Fibroblast of lung (primary cell): ENCODE data around the gene CT55. TPM values are rescaled to one million over a fixed set of nuclear protein-coding genes. Genes with fewer than 3 reads are reported as not detected.
"Not testable (repeated sequence)": the region's sequence is repeated elsewhere in the genome, so short reads cannot be mapped to it uniquely, and the experiment has no call there.

ENCODE experiments used
- DNase-seq, 2 donors: peaks; one replicate each; pipeline versions ENCODE4 v3.0.0 to v3.0.0-alpha.2; 2010; ENCODE audit warnings: low read depth in 2 of 2
- H2AFZ ChIP-seq: 2 replicates; pipeline ENCODE4 v1.5.1; 2012; ENCODE audit warnings: low read length, control low read depth, inconsistent platforms
- H3K27ac ChIP-seq: 2 replicates; pipeline ENCODE4 v1.5.1; 2011; ENCODE audit warnings: low read length, control low read depth; ENCODE audit not compliant: insufficient read depth
- H3K27me3 ChIP-seq: 2 replicates; pipeline ENCODE4 v1.5.1; 2011; ENCODE audit warnings: mild to moderate bottlenecking, low read length; ENCODE audit not compliant: control insufficient read depth, insufficient read depth
- H3K36me3 ChIP-seq: 2 replicates; pipeline ENCODE4 v1.5.1; 2011; ENCODE audit warnings: low read length; ENCODE audit not compliant: control insufficient read depth, insufficient read depth
- H3K4me1 ChIP-seq: 2 replicates; pipeline ENCODE4 v1.5.1; 2011; ENCODE audit warnings: low read length; ENCODE audit not compliant: control insufficient read depth, insufficient read depth; ENCODE audit errors: extremely low read depth
- H3K4me2 ChIP-seq: 2 replicates; pipeline ENCODE4 v1.5.1; 2011; ENCODE audit warnings: low read length, control low read depth; ENCODE audit not compliant: insufficient read depth; ENCODE audit errors: extremely low read depth
- H3K4me3 ChIP-seq, 4 experiments: fragments of 200-600 bp in 1 of 4; sonication (generic) in 1 of 4; replicated peaks in 1 of 4; 2 replicates each; pipeline ENCODE4 v1.5.1; 2011 to 2016; ENCODE audit warnings: low read length in 4 of 4, low read depth in 3 of 4, mild to moderate bottlenecking in 3 of 4, control low read depth in 2 of 4, inconsistent platforms in 1 of 4, mixed read lengths in 1 of 4; ENCODE audit not compliant: insufficient read depth in 1 of 4; ENCODE audit errors: control extremely low read depth in 1 of 4
- H3K79me2 ChIP-seq: 2 replicates; pipeline ENCODE4 v1.5.1; 2012; ENCODE audit warnings: mild to moderate bottlenecking, low read length, inconsistent platforms; ENCODE audit not compliant: control insufficient read depth, insufficient read depth
- H3K9ac ChIP-seq: 2 replicates; pipeline ENCODE4 v1.5.1; 2011; ENCODE audit warnings: mild to moderate bottlenecking, low read length, control low read depth; ENCODE audit not compliant: insufficient read depth
- H3K9me3 ChIP-seq: 2 replicates; pipeline ENCODE4 v1.5.1; 2012; ENCODE audit warnings: low read depth, low read length; ENCODE audit not compliant: control insufficient read depth, insufficient read depth
- H4K20me1 ChIP-seq: 2 replicates; pipeline ENCODE4 v1.5.1; 2011; ENCODE audit warnings: low read length; ENCODE audit not compliant: control insufficient read depth, insufficient read depth; ENCODE audit errors: extremely low read depth
- EZH2 ChIP-seq: IDR thresholded peaks from 2 replicates; pipeline ENCODE4 v1.5.1; 2012; ENCODE audit warnings: low read length, control low read depth, mild to moderate bottlenecking; ENCODE audit errors: missing control alignments
- polyA plus RNA-seq, 2 donors: library from polyadenylated mRNA; depleted of rRNA in 1 of 2; stranded (reverse) in 1 of 2; unstranded in 1 of 2; fragments of >200 nt; gene quantifications; 2 replicates each; pipeline ENCODE4 v1.2.1, GENCODE V29; 2011 to 2012; ENCODE audit warnings: missing spikeins in 1 of 2
- total RNA-seq: library from RNA; depleted of rRNA; stranded (reverse); fragments of >200 nt; gene quantifications from 2 replicates; pipeline ENCODE4 v1.2.1, GENCODE V29; 2014
- TF ChIP-seq, protein P1 (sequence below), 2 donors: IDR thresholded peaks in 1 of 2; conservative IDR thresholded peaks in 1 of 2; 1 replicate in 1 of 2; 2 replicates in 1 of 2; pipeline ENCODE4 v1.5.1; 2011 to 2012; ENCODE audit warnings: low read length in 2 of 2, control low read depth in 1 of 2, inconsistent platforms in 1 of 2, low read depth in 1 of 2, mild to moderate bottlenecking in 1 of 2

Gene CT55
- total and polyA plus RNA-seq, 2 donors (not counting 1 experiment from before 2014, with no cell fraction given): not detected

DNA sequence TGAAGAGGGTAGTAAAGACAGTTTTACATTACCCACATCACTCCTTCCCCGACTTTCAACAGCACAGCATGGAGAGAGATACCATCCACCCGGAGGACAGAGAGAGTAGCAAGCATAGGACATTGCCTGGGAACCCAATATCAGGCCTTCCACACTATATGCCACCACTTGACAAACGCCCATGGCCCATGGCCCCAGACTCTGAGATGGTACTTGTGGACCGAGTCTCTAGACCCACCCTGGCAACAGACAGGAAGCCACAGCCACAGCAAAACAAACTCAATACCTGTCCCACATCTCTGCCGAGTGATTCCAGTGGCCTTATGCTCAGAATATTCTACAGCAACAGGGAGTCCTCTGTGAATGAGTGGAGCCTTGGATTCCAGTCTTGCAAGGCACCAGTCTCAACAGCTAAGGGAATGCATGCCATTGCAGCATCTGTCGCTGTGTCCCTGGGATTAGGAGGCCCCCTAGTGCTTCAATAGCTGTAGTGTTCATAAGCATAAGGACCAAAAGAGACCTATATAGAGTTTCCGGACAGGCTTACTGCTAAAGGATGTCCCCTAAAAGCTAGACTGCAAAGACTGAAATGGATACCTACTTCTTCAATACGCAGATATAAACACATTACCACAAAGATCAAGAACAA is 14.7 kb upstream of the CT55 start:
- Histone ChIP-seq H3K79me2 (no peaks in the 10 kb centered on the region), H4K20me1 (no peaks in the 10 kb centered on the region), H3K4me2 (no peak overlapping the region), H3K4me3 (no peak overlapping the region), H3K4me1 (no peaks in the 10 kb centered on the region), H2AFZ (no peak overlapping the region), H3K27ac (no peak overlapping the region), H3K27me3 (no peaks in the 10 kb centered on the region), H3K9ac (no peak overlapping the region), H3K36me3 (no peaks in the 10 kb centered on the region), H3K9me3 (no peaks in the 10 kb centered on the region)
- TF ChIP-seq, protein P1, sequence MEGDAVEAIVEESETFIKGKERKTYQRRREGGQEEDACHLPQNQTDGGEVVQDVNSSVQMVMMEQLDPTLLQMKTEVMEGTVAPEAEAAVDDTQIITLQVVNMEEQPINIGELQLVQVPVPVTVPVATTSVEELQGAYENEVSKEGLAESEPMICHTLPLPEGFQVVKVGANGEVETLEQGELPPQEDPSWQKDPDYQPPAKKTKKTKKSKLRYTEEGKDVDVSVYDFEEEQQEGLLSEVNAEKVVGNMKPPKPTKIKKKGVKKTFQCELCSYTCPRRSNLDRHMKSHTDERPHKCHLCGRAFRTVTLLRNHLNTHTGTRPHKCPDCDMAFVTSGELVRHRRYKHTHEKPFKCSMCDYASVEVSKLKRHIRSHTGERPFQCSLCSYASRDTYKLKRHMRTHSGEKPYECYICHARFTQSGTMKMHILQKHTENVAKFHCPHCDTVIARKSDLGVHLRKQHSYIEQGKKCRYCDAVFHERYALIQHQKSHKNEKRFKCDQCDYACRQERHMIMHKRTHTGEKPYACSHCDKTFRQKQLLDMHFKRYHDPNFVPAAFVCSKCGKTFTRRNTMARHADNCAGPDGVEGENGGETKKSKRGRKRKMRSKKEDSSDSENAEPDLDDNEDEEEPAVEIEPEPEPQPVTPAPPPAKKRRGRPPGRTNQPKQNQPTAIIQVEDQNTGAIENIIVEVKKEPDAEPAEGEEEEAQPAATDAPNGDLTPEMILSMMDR (conservative IDR thresholded peaks at IDR 0.05 in 1 of 2, IDR thresholded peaks at IDR 0.05 in 1 of 2; ENCODE audit: low read depth in 1 of 2, low read length in 2 of 2): peak; percentile 43 to 63
- no peak for TF ChIP-seq EZH2
- peak; percentile 35 to 69 for DNase-seq

DNA sequence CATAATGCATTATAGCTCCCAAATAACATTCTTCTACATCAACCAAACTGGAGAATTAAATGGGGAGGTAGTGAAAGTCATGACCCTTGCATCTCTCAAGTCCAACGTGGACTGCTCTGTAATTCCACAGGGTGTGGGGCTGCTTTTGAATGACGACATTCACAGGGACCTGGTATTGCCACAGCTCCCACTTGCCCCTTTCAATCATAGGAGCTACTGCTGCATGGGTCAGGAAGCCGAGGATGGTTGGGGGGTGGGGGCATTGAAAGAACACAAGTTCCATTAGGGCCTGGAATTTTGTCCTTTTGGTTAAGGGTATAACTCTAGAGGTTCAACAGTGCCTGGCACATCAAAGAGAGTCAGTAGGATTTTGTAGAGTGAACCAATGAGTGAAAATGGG is 7.4 kb upstream of the CT55 start:
- Histone ChIP-seq H3K9me3 (no peaks in the 10 kb centered on the region), H3K27ac (no peak overlapping the region), H2AFZ (no peak overlapping the region), H3K4me1 (no peaks in the 10 kb centered on the region), H3K36me3 (no peaks in the 10 kb centered on the region), H3K4me2 (no peak overlapping the region), H3K27me3 (no peaks in the 10 kb centered on the region), H4K20me1 (no peaks in the 10 kb centered on the region), H3K79me2 (no peaks in the 10 kb centered on the region), H3K4me3 (no peak overlapping the region), H3K9ac (no peak overlapping the region)
- TF ChIP-seq, protein P1 (conservative IDR thresholded peaks at IDR 0.05 in 1 of 2, IDR thresholded peaks at IDR 0.05 in 1 of 2; ENCODE audit: low read depth in 1 of 2, low read length in 2 of 2): no peak
- TF ChIP-seq EZH2: no peak
- DNase-seq: no peak

- Histone ChIP-seq H3K4me2 (no peak overlapping the region), H4K20me1 (no peaks in the 10 kb centered on the region), H3K36me3 (no peaks in the 10 kb centered on the region), H3K79me2 (no peaks in the 10 kb centered on the region), H3K9ac (no peak overlapping the region), H3K27ac (no peak overlapping the region), H3K9me3 (no peaks in the 10 kb centered on the region), H3K4me1 (no peaks in the 10 kb centered on the region), H2AFZ (no peak overlapping the region), H3K27me3 (no peaks in the 10 kb centered on the region), H3K4me3 (no peak overlapping the region)
- DNase-seq: no peak
- no peak for TF ChIP-seq EZH2
- TF ChIP-seq, protein P1 (conservative IDR thresholded peaks at IDR 0.05 in 1 of 2, IDR thresholded peaks at IDR 0.05 in 1 of 2; ENCODE audit: low read depth in 1 of 2, low read length in 2 of 2): no peak
These were observed 730 bp downstream of the CT55 start for GRCh38 chrX:135170468-135170867.

GRCh38 chrX:135169534-135169933 is 1.7 kb downstream of the CT55 start:
- not testable (repeated sequence) for H4K20me1 ChIP-seq, H3K79me2 ChIP-seq, H3K27ac ChIP-seq, H3K9me3 ChIP-seq, H2AFZ ChIP-seq, H3K9ac ChIP-seq, H3K27me3 ChIP-seq, H3K36me3 ChIP-seq, H3K4me2 ChIP-seq, H3K4me1 ChIP-seq, H3K4me3 ChIP-seq, DNase-seq
